Measurements from ENCODE around the gene HERC6. TPM values are rescaled to one million over a fixed set of nuclear protein-coding genes. Genes with fewer than 3 reads are reported as not detected.

Gene HERC6
- total and polyA plus RNA-seq, 2 of the 8 experiments (the other 6 are each of a cell fraction or from before 2014, with no cell fraction given): 3.7 to 3.8 TPM

DNA sequence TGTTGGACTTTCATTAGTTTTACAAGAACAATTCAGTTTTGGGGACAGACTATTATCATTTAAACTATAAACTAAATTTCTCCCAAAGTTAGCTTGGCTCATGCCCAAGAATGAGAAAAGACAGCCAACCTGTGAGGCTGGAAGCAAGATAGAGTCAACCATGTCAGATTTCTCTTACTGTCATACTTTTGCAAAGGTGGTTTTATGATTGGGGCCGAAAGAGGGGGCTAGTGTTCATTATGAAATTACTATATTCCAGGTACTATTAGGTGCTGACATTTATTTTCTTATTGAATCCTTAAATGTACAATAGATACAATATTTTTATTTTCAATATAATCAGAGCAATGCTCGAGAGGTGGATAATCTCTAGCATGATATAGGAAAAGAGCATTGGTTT is 30.6 kb downstream of the HERC6 start:
- DNase-seq (ENCODE audit: low read depth in 1 of 2, low spot score in 2 of 2): no peak
- no peak overlapping the region for H3K14ac ChIP-seq (ENCODE audit: insufficient read length)
- no peaks in the 10 kb centered on the region for H3K9me3 ChIP-seq (ENCODE audit: insufficient read depth in 2 of 2, low read depth in 1 of 2, low read length in 1 of 2)
- no peak overlapping the region for H3K4me2 ChIP-seq (ENCODE audit: insufficient read depth in 1 of 2, low read depth in 2 of 2, low read length in 2 of 2)
- no peaks in the 10 kb centered on the region for H3K4me1 ChIP-seq (replicated peaks in 1 of 4; ENCODE audit: control insufficient read depth in 3 of 4, insufficient read depth in 4 of 4, low read length in 3 of 4)
- no peak overlapping the region for H2BK20ac ChIP-seq (ENCODE audit: low read length)
- no peak overlapping the region for H4K8ac ChIP-seq (ENCODE audit: extremely low read depth, insufficient read depth, low read length)
- no peak overlapping the region for H3K4me3 ChIP-seq (ENCODE audit: extremely low read depth in 1 of 4, insufficient read depth in 2 of 4, low read depth in 3 of 4, low read length in 4 of 4)
- H3K56ac ChIP-seq (replicated peaks; ENCODE audit: insufficient read length, low read depth, low read length): no peak overlapping the region
- H2BK15ac ChIP-seq (ENCODE audit: low read length): no peak overlapping the region
- 89% methylated on average over 2 of the region's 2 CpGs; no CpG with 5 or more reads in 1 of the 2 experiments for WGBS, 2 experiments (ENCODE audit: extremely low coverage in 1 of 2, insufficient coverage in 1 of 2, insufficient read length in 1 of 2, insufficient replicate concordance in 2 of 2, low coverage in 1 of 2, low lambda C conversion rate in 2 of 2, missing lambda C conversion rate in 1 of 2)
- no peak overlapping the region for H3K23ac ChIP-seq (ENCODE audit: insufficient read length)
- ChIA-PET CTCF (ENCODE audit: partially characterized antibody) (interaction anchor here (0.7 to 0.8 kb wide), 2 partner anchors 9 to 100 kb away, joined by 3 read pairs; no protein-coding TSS in a partner anchor), POLR2A (ENCODE audit: partially characterized antibody) (no interaction called here)
- no peaks in the 10 kb centered on the region for H3K79me1 ChIP-seq (ENCODE audit: low read depth, low read length)
- no peaks in the 10 kb centered on the region for H3K79me2 ChIP-seq (ENCODE audit: control insufficient read depth in 1 of 2, insufficient read depth in 2 of 2, low read length in 2 of 2)
- no peak overlapping the region for H4K91ac ChIP-seq (replicated peaks; ENCODE audit: insufficient read length, low read length)
- no peak for FAIRE-seq
- H3K36me3 ChIP-seq (ENCODE audit: control insufficient read depth in 2 of 4, insufficient read depth in 4 of 4, low read length in 3 of 4): no peaks in the 10 kb centered on the region; a peak in 1 of 8 replicates
- no peak overlapping the region for H2BK5ac ChIP-seq (ENCODE audit: low read depth, low read length)
- no peak overlapping the region for H2AK5ac ChIP-seq (ENCODE audit: low read depth, low read length)
- no peaks in the 10 kb centered on the region for H3K27me3 ChIP-seq (replicated peaks in 1 of 4; ENCODE audit: control insufficient read depth in 3 of 4, extremely low read depth in 1 of 4, insufficient read depth in 3 of 4, low read length in 3 of 4)
- no peak overlapping the region for H2BK120ac ChIP-seq (replicated peaks; ENCODE audit: low read depth, low read length)
- H4K5ac ChIP-seq (ENCODE audit: insufficient read length, low read depth, low read length): no peak overlapping the region
- no peak overlapping the region for H2BK12ac ChIP-seq (ENCODE audit: low read depth, low read length)
- H3K27ac ChIP-seq (ENCODE audit: low read depth, low read length): no peak overlapping the region
- H4K20me1 ChIP-seq (replicated peaks in 1 of 2; ENCODE audit: control insufficient read depth in 1 of 2, insufficient read depth in 2 of 2, low read length in 2 of 2): no peaks in the 10 kb centered on the region
- no peak overlapping the region for H3K18ac ChIP-seq (ENCODE audit: extremely low read depth, low read length)
- H3K4ac ChIP-seq (replicated peaks; ENCODE audit: insufficient read length, low read depth, low read length): no peak overlapping the region
- H3K9ac ChIP-seq (replicated peaks in 1 of 4; ENCODE audit: extremely low read depth in 1 of 4, low read depth in 3 of 4, low read length in 3 of 4): no peak overlapping the region
- no peaks in the 10 kb centered on the region for H3K23me2 ChIP-seq (ENCODE audit: low read depth, low read length)
- no peak overlapping the region for H2AFZ ChIP-seq (ENCODE audit: low read length)
- TF ChIP-seq JUND (IDR thresholded peaks at IDR 0.05; ENCODE audit: low read length) (no peak), KDM4A (IDR thresholded peaks at IDR 0.05; ENCODE audit: low read depth, low read length, severe bottlenecking) (no peak), RXRA (IDR thresholded peaks at IDR 0.05; ENCODE audit: insufficient read depth, low read depth, low read length) (no peak), TEAD4 (IDR thresholded peaks at IDR 0.05; ENCODE audit: low read depth, low read length) (no peak), YY1 (IDR thresholded peaks at IDR 0.05; ENCODE audit: low read depth, low read length) (no peak), MAFK (IDR thresholded peaks at IDR 0.05; ENCODE audit: low read depth, low read length) (no peak), JUN (IDR thresholded peaks at IDR 0.05; ENCODE audit: low read depth, low read length) (no peak), CBX5 (IDR thresholded peaks at IDR 0.05; ENCODE audit: low read depth, low read length) (no peak), ATF3 (IDR thresholded peaks at IDR 0.05; ENCODE audit: insufficient read depth, low read depth, low read length) (no peak), TCF12 (IDR thresholded peaks at IDR 0.05; ENCODE audit: low read depth, low read length) (no peak), GABPA (IDR thresholded peaks at IDR 0.05; ENCODE audit: borderline replicate concordance, insufficient read depth, low read length) (no peak), HDAC2 (IDR thresholded peaks at IDR 0.05; ENCODE audit: borderline replicate concordance in 1 of 2, low read depth in 2 of 2, low read length in 2 of 2) (no peak), SAP30 (IDR thresholded peaks at IDR 0.05; ENCODE audit: insufficient read depth, insufficient replicate concordance, low read length) (no peak), HDAC6 (IDR thresholded peaks at IDR 0.05; ENCODE audit: low read depth, low read length) (no peak)

Data from H1 (cell line).